GM21526 (cell line): ENCODE results near the gene JUN.

Source experiments
- ATAC-seq: cut with Tn5 transposase; IDR thresholded peaks from one replicate; pipeline ENCODE4 v1.9.1; 2021; ENCODE audit warnings: moderate library complexity; ENCODE audit not compliant: unreplicated experiment, low FRiP score

Gene JUN

DNA sequence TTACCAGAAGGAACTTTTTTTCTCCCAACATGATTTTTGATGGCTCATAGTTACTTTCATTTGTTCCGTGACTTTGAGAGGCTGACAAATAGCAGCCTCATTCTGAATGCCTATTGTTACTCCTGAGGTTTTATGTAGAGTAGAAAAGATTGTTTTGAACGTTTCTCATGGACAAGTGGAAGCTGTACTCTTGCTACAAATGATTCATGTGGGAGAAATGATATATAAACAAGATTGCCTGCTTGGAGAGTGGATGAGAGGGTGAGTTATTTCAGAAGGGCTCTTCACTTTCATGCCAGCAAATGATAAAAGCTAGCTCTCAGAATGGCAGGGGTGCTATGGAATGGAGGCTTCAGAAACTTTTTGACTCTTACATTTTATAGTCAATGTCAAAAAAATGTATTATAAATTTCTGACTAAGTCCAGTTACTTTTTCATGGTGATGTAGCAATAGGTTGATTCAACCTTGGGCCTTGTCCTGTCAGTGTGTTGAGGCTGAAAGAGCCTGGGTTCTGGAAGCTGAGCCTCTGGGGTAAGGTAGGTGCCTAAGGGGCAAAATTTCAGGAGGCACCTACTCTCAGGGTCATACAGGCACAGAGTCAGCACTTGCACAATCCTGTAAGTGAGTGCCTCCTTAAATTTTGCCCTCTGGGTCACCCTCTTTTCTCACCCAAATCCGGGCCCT lies 19.4 kb downstream of the JUN start:
- ATAC-seq, result no peak

DNA sequence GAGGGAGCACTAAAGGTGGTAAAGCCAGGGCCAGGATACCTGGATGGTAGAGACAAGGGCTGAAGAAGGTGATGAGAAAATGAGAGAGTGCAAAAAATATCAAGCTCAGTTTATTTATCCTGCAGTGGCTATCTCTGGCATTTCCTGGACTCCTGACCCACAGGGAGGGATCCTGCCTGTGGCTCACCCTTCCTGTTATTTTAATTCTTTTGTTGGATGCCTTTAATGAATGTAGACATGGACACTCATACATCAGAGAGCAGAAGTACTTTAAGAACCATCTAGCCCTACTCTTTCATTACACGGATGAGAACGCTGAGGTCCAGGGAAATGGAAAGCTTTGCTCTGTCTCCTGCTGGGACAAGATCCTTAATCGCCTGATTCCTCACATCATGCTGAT lies 20.6 kb downstream of the JUN start:
- no peak for ATAC-seq

DNA sequence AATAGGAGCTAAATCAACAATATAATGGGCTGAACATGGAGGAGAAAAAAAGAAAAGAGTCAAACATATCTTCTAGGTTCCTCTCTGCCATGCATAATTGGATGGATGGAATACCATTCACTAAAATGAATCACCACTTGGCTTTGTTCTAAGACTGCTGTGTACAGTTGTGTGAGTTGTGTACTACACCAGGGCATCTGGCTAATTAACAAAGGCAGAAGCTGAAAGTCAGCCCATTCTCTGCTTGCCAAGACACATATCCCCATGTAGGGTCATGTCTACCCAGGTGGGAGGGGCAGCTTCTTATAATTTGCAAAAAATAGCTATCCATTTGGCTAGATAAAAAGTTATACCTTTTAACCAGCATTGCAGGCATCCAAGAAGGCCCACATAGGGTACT lies 21.0 kb downstream of the JUN start:
- ATAC-seq, result no peak

DNA sequence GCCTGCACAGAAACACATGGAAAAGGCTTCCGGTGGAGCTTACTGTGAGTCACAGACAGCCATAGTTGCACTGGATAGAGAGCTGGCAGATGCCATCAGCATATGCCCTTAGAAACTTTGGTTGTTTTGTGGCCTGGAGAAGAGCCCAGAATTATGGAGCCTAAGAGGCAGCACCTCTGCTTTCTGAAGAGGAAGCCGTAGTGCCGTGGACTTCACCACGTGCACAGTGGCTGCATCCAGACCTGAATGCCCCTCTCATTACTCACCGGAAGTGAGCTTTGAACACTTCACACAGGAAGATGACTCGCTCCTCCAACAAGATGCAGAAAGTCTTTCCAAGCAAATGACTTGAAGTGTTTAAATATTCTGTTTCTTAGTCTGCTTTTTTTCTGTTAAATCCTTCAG lies 28.4 kb downstream of the JUN start:
- ATAC-seq, result no peak

DNA sequence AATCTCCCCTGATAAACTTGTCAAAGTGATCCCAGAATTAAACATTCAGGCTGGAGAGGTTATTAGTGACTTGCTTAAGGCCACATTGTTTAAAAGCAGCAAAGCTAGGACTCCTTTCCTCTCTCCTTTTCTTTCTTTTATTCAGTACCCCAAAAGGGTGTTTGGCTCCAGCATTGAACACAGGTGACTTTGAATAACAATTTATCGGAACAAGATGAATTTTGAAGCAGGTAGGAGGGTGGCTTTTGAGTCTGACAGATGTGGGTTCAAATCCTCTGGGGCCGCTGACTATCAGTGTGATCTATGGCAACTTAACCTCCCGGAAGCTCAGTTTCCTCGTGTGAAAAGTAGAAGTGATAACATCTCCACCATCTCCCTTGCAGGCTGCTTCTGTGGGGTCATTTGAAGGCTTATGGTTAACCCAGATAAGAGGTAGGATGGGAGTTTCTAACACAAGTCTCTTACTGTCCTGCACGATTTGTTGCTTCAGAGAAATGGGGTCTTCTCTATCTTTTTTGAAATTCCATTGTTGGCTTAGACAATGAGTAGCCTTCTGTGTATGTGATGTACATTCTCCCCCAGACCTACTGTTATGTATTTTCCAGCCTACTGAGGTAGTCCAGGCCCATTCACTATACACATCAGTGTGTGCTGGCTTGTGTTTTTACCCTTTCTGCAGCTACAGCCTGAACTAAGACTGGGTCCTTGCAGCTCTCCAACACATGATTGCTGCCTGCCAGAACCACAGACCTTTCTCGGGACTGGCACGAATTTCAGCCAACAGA lies 29.0 kb downstream of the JUN start:
- ATAC-seq, result no peak

DNA sequence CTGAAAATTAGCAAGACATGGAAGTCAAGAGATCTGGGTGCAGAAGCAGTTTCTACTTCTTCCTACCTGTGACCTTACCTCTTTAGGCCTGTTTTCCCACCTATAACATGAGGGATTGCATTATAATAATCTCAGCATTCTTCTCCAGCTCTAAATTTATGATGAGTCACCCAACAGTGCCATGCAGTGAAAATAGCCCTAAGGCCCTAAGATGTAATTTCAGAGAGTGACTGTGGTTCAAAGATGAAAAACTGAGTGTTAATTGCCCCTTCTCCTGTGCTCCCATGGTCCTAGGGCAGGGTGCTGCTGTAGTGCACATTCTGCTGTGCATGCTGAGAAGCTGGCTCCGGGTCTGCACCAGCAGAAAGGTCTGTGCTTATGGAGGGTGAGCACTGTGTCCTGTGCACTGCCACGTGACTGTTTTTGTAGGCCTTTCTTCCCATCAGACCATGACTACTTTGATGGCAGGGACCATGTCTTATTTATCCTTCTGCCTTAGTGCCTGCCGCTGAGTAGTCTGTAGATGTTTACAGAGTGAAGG lies 29.7 kb downstream of the JUN start:
- ATAC-seq, result no peak

DNA sequence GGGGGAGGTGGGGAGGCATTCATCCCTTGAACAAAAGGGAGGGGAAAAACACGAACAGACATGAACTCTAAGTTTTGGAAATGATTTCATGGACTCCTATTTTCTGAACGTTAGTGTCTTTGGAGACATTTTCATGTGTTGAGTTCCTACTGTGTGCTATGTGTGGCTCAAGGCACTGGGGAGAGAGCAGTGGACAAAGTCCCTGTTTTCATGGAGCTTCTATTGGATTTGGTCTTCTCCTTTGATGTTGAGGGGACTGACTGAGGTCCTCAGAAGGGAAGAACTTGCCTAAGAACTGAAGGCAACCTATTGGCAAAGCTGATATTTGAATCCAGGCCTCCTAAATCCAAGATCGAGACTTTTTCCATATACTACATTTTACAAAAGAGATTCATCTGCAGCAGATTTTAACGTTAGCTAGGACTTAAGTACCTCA lies 30.4 kb downstream of the JUN start:
- no peak for ATAC-seq

DNA sequence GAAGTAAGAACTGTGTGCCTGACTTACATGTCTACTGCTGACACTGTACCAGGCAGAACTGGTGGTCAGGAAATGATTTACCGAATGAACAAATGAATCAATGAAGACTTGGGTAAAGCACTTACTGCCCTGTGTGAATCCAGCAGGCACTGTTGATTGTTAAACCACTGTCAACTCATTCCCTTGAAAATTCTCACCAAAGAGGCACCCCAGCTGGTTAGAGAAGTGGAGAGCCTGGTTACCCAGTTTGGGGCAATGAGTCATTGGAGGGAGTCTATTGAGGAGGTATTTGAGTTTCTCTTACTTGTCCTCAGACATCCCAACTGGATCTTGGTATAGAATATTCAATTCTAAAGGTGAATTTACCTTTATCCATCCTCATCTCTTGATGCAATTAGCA lies 34.2 kb downstream of the JUN start:
- ATAC-seq, result no peak

DNA sequence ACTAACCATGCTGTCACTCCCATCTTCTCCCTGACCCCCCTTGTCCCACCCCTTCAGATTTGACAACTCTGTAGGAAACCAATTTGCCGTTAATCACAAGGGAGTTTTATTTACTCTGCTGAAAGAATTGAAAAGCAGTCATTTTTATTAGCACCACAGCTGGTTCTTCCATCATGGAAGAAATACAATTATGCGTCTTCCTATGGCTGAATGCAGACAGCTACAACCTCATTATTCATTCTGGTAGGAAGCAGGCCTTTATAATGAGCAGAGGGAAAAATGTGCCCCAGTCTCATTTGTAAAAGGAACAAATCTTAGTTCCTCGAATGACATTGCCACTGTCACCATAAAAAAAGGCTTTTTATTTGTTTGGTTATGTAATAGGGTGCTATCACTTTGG lies 35.2 kb downstream of the JUN start:
- no peak for ATAC-seq

DNA sequence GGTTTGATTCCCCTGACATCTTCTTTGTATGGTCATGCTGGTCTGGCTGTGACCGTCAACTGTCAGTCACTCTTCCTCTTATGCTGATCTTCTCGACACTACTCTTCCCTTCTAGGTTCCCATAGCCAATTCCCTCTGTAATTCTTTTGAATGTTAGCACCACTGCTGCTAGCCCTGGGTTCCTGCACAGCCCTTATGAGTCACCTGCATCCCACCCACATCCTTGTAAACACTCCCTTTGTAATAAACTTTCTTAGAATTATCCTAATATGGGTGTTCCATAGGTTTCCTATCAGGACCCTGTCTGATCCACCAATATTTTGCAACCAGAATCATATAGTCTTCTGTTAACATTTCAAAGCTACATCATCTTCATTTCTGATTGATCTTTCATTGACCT lies 37.1 kb downstream of the JUN start:
- no peak for ATAC-seq

DNA sequence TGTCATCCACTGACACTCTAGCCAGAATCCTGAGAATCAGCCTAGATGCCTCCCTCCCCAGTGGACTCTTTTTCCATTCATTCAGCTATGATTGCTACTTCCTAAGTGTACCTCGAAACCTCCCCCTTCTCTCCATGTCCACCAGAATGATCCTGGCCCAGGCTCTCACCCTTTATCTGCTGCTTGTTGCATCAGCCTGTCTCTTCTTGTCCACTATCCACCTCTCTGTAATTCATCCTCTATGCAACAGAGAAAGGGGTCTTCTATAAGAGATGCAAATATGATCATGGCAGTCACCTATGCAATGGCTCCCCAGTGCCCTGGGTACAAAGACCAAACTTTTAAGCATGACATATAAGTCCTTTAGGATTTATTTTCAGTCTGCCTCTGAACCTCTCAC lies 37.7 kb downstream of the JUN start:
- ATAC-seq, result no peak

DNA sequence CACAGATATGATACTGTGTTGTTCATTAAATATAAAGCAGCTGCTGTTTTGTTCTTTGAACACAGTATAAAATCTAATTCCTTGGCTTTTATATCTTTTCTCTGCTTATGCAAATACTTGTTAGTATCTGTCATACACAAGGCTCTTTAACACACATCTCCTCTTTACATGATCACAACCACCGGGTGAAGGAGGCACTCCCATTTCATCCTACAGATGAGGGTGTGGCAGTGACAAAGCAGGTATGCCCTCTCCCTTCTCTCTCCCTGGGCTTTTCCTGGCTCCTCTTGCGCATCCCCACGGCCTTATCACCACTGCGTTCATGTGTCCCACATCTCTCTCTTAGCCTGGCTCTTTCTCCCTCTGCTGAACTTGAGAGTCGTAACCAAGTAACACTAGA lies 38.2 kb downstream of the JUN start:
- ATAC-seq, result no peak

DNA sequence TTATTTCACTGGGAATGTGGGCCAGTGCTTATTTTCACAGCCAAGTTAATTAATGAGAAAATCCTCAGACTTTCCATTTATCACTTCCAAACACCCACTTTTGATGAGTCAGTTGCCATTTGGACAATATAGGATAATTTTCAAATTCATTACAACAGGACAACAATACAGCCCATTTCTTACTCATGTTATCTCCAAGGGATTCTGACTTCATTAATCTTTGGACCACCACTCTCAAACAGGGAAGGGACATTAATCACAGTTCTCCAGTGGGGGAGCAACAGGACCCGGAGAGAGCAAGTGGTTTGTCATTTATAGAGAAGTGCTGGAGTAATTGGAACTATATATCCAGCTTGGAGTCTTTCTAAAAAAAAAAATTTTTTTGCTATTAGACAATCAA lies 38.7 kb downstream of the JUN start:
- ATAC-seq, result no peak

DNA sequence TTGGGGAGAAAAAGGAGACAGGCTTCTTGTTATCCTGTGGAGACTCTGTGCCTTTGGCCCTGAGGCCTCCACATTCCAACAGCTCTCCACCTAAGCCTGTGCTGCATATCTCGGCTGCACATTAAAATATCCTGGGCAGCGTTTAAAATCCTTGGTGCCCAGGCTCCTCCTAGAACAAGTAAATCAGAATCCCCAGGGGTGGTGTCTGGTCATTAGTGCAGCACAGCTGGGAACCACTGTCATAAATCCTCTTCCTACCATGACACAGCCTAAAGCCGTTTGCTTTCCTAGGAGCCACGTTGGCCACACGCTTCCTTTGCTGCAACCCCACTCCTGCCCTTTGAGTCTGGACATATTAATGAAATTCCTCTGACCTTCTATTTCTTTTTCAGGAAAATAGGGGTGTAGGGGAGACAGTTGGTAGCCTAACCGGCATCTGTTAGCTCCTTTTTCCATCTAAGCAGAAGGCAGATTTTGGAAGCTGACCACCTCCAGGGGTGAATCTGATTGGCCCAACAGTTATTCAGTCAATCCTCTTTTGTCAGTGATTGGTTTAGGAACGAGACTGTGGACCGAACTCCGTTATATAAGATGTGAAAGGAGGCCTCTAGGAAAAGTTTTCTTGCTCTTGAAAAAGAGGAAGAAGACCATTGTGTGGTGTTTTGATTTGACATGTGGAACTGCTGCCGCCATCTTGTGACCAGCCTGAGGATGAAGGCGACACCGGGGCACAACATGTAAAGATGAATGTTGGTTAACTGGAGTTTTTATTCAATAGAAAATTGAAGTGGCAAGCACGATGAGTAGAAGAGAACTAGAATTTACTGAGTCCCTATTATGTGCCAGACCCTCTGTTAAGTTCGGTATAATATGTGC lies 41.9 kb downstream of the JUN start:
- no peak for ATAC-seq

DNA sequence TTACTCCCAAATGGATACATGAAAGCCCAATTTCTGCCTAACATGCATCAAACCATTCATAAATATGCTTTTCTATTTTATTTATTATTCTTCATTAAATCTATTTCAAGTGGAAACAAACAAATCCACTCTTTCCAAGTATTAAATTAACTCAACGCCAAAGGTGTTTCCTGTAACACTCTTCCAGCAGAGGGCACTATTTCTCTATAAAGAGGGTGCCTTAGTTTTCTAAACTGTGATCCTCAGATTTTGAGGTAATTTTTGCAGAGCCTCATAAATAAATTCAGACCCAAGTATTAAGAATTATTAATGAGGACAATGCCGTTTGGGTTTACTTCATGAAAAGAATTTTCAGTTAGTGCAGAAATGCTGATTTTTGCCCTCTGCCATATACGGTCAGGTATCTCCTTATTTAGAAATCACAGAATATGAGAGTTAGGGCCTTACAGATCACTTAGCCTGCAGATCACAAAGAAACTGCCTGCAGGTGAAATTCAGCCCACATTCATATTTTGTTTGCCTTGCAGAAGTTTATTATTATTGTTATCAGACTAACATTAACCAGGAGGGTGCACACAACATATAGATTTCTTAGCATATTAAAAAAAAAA lies 43.9 kb downstream of the JUN start:
- ATAC-seq, result no peak

DNA sequence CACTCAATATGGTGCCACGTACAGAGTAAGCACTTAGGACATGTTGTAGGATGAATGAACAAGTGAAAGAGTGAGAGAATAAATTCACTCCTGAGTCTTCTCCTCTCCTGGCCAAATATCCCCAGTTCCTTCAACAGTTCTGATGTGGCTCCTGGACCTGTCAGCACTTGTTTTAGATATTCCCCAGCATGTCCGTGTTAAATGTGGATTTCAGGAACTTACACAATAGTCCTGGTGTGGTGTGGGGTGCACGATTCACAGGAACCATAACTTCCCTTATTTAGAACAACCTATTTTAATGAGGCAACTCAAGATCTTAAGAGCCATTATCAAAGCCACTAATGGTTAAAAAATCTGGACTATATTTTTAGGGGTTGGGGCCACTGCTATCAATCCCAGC lies 45.0 kb downstream of the JUN start:
- ATAC-seq, result no peak

DNA sequence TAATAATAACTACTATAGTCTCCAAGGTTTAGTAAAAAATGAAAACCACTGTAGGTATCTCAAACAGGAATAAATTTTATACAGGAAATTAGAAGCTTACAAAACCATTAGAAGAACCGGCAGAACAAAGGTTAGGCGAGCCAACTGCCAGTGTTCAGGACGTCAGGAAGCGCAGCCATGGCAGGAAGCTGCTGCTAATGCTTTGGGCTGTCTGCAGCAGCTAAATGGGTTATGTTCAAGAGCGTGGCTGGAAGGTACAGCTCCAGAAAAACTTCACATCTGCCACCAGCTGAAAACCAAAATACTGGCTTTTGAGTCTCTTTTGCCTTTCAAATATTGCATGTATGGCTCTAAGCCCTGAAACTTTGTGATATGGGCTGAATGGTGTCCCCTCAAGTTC lies 48.3 kb downstream of the JUN start:
- no peak for ATAC-seq

DNA sequence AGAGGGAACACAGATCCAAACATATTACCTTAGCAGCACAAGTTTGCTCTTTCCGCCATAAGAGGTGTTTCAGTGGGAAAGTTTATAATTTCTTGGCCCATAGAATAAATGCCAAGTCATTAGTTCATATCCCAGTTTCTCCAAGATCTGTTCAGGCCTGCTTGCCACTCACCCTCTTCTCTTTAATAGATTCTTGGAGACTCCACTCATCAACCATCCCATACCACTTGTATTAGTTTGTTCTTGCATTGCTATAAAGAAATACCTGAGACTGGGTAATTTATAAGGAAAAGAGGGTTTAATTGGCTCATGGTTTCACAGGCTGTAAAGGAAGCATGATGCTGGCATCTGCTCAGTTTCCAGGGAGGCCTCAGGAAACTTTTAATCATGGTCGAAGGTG lies 49.2 kb downstream of the JUN start:
- no peak for ATAC-seq

DNA sequence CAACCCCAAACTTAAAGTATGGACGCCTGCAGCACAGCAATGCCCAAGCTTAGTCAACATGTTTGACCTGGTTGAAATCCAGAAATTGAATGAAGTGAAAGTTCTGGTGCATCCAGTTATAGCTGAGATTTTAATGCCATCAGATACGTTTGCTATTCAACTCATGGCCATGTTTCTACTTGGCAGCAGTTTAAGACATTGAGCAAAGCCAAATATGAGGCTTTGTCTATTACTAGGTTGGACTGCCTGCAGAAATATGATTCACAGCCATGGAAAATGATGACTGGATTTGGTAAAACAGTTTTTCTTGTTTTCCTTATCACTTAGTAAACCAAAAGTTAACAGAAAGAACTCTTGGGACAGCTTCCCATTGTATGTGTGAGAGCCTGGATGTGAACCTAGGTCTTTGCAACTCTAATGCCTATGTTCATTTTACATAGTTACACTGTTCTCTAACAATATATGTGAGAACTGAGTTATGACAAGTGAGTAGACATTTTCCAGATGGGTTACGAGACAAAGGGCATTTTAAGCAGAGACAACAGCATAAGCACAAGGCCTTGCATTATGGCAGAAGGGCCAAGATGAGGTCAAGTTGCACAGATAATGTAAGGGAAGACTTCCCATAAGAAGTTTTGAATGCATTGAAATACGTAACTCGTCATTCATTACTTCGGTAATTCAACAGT lies 51.6 kb downstream of the JUN start:
- no peak for ATAC-seq
